NCI-H2081 (cell line): ENCODE data around the gene SLC25A47.
A peak's percentile ranks its signal among the peaks of the same experiment; 100 is the strongest.

Experiments used
- DNase-seq, 2 experiments: peaks; one replicate each; lab custom pipeline; 2025; lab: John Stamatoyannopoulos, UW

The SLC25A47 gene

DNA sequence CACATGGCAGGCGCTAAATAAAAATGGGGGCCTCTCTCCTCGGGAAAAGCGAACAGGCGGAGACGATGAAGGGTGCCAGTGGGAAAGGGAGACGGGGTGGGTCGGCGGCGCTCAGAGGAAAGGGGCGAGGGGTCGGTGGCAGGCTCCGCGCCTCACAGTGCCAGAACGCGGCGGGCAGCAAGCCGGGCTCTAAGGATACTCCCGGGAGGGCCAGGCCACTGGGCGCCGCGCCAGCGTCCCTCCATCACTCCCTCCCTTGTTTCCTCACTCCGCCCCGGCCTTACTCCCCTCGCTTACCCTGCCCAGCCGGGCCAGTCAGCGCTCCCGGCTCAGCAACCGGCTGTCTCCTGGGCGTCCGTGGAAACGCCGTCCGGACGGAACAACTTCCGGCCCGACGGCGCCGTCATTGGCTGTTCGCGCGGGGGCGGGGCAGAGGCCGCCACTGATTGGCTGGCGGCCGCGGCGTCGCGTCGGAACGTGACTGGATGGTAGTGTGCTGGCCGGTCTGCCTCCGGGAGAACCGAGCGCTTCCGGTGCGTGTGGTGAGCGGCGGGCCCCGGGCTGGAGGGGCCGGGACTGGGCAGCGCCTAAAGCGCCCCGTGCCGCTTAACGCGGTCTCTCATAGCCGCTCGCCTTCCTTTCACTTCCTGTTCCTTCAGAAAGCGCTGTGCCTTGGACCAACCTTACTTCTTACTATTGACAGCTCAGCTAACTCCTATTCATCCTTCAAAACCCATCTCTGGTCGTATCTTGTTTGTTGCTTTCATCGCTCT lies 53.0 kb downstream of the SLC25A47 start, which contains the start of gene WDR25:
Gene WDR25 (plus strand): TSS at position 523 of the 773 bp plus-strand sequence.
- peak; percentile 96 to 99 for DNase-seq

DNA sequence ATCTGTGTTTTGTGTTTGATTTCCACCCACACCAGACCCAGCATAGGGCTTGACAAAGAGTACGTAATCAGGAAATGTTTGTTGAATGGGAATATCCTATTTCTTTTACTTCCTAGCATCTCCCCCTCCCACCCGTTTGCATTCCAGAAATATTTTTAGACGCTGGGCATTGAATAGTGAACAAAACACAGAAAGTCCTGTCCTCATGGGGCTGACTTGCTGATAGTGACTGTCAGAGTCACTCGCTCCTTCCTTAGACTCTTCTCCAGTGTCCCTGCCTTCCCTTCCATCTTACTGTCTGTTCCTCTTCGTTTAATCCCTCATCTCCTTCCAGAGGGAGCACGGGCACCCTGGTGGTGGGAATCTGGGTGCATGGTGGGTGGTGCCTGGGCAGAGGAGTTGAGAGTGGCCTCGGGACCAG lies 53.6 kb downstream of the SLC25A47 start:
- DNase-seq = peak in 1 of 2 experiments; percentile 27
